GM10266 (cell line): ENCODE measurements around the gene ATXN7L1.

Experiments used
- DNase-seq: peaks from one replicate; pipeline ENCODE4 v3.0.0; 2012; ENCODE audit errors: extremely low spot score
- TF ChIP-seq, protein P1 (sequence below): IDR thresholded peaks from 2 replicates; pipeline ENCODE4 v1.5.1; 2012; ENCODE audit warnings: mild to moderate bottlenecking, low read depth; ENCODE audit not compliant: control insufficient read depth, insufficient read depth; ENCODE audit errors: missing control alignments

The ATXN7L1 gene

DNA sequence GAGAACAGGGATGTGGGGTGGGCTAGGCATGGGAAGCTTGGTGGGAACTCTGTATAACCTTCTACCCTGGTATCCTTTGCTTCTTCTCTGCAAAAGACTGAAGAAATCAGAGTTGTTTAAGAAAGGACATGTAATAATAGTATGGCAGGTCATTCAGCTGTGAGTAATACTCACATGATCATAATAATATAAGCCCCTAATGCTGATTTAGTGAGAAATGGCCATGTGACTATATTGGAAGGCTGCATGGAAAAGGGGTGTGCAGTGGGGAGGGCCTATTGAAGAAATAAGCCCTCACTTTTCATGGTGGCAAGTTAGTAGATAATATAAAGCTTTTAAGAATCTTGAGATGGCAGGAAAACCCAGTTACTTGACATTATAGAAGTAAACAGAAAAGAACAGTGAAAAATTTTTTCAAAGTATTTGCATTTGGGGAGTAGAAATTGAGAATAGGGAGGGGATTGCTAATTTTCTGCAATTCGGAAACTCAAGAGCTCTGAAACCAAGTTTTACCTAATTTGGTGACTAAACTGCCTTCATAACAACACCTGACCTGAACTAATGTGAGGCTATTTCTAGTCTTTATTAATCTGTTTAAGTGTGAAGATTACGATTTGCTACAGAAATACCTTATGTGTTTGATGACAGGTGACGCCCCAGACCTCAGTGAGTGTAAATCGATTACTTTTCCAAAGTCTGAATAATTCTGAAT, 44.4 kb downstream of the ATXN7L1 start:
- TF ChIP-seq, protein P1, sequence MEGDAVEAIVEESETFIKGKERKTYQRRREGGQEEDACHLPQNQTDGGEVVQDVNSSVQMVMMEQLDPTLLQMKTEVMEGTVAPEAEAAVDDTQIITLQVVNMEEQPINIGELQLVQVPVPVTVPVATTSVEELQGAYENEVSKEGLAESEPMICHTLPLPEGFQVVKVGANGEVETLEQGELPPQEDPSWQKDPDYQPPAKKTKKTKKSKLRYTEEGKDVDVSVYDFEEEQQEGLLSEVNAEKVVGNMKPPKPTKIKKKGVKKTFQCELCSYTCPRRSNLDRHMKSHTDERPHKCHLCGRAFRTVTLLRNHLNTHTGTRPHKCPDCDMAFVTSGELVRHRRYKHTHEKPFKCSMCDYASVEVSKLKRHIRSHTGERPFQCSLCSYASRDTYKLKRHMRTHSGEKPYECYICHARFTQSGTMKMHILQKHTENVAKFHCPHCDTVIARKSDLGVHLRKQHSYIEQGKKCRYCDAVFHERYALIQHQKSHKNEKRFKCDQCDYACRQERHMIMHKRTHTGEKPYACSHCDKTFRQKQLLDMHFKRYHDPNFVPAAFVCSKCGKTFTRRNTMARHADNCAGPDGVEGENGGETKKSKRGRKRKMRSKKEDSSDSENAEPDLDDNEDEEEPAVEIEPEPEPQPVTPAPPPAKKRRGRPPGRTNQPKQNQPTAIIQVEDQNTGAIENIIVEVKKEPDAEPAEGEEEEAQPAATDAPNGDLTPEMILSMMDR = no peak
- no peak for DNase-seq

DNA sequence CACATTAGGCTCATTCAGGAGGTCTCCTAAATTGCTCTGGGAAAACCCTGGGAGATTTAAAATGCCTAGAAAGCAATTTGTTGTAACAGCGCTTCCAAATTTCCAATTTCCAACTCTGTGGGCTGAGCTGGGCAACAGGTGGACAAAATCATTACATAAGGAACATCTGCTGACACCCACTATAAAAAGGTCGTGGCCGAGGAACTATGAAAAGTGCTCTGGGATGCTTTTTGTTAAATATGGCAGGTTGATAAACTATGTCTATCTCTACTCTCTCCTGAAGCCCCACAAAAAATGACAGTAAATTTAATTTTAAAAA, 45.1 kb downstream of the ATXN7L1 start:
- TF ChIP-seq, protein P1 = no peak
- no peak for DNase-seq

DNA sequence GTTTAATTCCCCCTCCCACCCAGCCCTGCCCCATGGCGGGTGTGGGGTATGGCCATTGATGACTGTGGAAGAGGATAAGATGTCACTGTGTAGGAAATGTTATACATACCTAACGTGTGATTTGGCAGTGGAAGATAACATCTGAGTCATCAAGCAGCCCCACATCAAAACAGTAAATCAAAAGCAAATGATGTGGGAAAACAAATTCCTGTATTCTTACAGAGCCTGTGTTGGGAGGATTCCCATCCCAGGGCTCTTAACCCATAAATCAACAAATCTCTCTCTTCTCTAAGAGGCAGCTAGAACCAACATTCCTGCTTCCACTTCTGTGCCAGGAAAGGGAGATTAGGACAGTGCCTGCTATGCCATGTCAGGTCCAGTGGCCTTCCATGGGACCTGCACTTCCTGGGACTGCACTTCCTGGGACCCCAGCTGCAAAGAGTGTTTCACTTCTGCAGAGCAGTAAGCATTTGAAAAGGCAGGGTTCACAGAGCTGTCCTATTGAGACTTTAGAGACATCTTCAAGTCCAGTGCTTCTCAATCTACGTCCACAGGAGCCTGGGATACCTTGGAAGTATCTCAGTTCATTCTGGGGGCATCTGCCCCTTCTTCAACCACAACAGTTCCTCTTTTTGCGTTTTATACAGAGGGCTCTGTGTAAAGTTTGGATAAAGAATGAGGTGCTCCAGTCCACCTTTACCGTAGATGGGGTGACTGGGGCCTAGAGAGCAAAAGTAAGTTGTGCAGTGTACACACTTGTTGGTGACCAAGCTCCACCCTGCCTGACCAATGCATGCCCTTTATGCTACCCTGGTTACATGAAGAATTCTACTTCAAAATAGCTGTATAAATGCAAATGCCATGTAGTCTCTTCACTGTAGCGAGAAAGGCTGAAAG, 45.7 kb downstream of the ATXN7L1 start:
- no peak for DNase-seq
- TF ChIP-seq, protein P1 = no peak

DNA sequence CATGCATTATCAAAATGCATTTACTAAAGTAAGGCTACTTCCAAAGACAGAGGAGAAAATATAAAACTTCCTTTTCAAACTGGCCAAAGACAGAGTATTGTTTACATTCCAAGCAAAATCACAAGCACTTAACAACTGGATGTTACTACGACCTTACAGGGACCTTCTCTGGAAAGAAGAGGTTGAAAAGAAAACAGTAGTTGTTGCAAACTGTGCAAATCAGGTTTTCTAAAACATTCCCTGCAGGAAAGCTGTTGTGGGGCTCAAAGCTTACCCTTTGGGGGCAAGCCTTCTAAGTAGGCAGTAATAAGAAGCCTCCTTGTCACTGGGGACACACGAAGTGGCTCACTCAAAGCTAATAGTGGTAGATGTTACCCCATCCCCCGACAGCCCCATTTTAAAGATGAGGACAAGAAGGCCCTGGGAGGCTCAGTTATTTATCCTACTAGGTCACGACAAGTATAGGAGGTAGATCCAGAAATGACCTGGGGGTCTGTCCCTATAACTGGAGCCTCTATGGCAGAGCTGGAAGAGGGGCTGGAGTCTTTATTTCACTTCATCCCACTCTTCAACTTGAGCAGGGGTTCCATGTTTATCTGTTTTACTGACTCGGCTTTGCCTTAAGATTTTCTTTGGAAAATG, 46.6 kb downstream of the ATXN7L1 start:
- no peak for DNase-seq
- TF ChIP-seq, protein P1 = no peak

DNA sequence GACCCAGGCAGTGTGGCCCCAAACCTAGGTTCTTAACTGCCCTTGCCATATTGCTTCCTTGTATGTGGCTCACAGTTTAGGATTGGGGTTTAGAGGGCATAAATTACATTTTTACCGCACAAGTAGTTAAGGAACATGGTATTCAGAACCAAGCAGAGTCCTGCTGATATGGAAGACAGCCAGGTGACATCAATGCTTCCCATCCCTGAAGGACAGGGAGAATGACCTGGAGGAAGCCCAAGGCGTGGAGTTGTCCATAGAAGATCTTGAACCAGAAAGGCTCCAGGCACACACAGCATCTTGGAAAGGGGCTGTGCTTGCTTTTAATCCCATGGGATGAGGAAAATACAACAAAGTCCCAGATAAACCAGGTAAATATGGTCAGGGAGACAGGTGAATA, 48.3 kb downstream of the ATXN7L1 start:
- DNase-seq = no peak
- TF ChIP-seq, protein P1 = no peak

DNA sequence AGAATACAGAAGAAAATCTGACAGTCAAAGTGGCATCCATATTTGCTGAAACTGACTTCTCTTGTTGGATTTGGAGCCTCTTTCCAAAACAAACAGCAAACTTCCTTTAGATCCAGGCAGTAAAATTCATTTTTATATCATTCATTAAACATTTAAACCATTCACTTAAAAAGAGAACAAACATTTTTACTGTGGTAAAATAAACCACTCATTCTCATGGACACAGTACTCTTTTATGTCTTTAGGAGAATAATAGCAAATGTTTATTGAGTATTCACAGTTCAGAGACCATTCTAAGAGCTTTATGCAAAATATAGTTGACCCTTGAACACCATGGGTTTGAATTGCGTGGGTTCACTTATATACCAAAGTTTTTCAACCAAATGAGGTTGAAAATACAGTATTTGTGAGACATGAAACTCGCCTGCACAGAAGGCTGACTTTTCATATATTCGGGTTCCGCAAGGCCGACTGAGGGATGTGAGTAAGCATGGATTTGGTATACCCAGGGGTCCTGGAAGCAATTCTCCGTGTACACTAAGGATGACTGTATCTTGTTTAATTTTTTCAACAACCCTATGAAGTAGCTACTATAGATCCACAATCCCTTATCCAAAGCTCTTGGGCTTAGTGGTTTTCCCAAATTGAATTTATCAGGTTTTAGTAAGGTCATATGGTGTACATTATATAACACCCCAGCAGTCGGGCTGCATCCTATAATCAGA, 49.1 kb downstream of the ATXN7L1 start:
- DNase-seq = no peak
- TF ChIP-seq, protein P1 = no peak

DNA sequence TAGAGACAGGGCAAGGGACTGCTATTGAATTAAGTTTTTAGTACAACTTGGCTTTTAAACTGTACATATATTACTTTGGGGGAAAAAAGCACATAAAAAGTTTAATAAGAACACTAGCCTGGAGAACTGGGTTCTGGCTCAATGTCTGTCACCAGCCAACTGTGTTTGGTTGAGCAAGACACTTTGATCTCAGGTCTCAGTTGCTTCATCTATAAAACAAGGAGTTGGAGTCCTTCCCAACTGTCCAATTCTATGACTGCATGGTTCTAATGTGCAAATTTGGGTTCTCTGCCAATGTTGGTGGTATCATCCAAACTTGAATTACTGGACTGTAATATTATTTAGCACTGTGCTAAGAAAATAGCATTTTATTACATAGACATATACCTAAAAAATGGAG, 50.3 kb downstream of the ATXN7L1 start:
- no peak for DNase-seq

More for the DNA sequence above, 50.3 kb downstream of the ATXN7L1 start:
- TF ChIP-seq, protein P1 = no peak
